BLaER1 treated with 17β-estradiol and CSF1 and Interleukin-3, amounts not matched to agents 10 nM and 100 nM (cell line): Measurements from ENCODE around the gene CDH20.

ENCODE experiments used
- H3K27ac ChIP-seq, 11 experiments: shearing (Covaris generic); formaldehyde crosslinking; 2 replicates each; pipeline ENCODE4 v1.8.1; 2022
- H3K27me3 ChIP-seq, 11 experiments: shearing (Covaris generic); formaldehyde crosslinking; 2 replicates each; pipeline ENCODE4 v1.8.1; 2022
- H3K36me3 ChIP-seq, 11 experiments: shearing (Covaris generic); formaldehyde crosslinking; 2 replicates each; pipeline ENCODE4 v1.8.1; 2022
- H3K4me1 ChIP-seq, 10 experiments: shearing (Covaris generic); formaldehyde crosslinking; 2 replicates each; pipeline ENCODE4 v1.8.1; 2022
- H3K4me2 ChIP-seq, 11 experiments: shearing (Covaris generic); formaldehyde crosslinking; 2 replicates each; pipeline ENCODE4 v1.8.1; 2022
- H3K4me3 ChIP-seq, 10 experiments: shearing (Covaris generic); formaldehyde crosslinking; 2 replicates each; pipeline ENCODE4 v1.8.1; 2022
- H3K9ac ChIP-seq, 11 experiments: shearing (Covaris generic); formaldehyde crosslinking; 2 replicates each; pipeline ENCODE4 v1.8.1; 2022
- H3K9me3 ChIP-seq, 11 experiments: shearing (Covaris generic); formaldehyde crosslinking; replicated peaks in 1 of 11; 2 replicates each; pipeline ENCODE4 v1.8.1; 2022
- H4K20me1 ChIP-seq, 11 experiments: shearing (Covaris generic); formaldehyde crosslinking; 2 replicates each; pipeline ENCODE4 v1.8.1; 2022
- Cebpa-rat ChIP-seq, 11 experiments: shearing (Covaris generic); IDR thresholded peaks; 2 replicates each; pipeline ENCODE4 v1.8.1; 2022

The CDH20 gene

GRCh38 chr18:61336766-61337165, 3.5 kb downstream of the CDH20 start:
- H4K20me1 ChIP-seq: no peaks in the 10 kb centered on the region
- no peak overlapping the region for H3K27ac ChIP-seq
- no peak for TF ChIP-seq Cebpa-rat (IDR thresholded peaks at IDR 0.05)
- H3K4me3 ChIP-seq: no peak overlapping the region
- H3K4me2 ChIP-seq: no peak overlapping the region
- H3K9ac ChIP-seq: no peak overlapping the region
- peaks cover 9 to 16% (median 15%) of the 10 kb centered on the region in 11 experiments for H3K9me3 ChIP-seq
- H3K36me3 ChIP-seq: no peaks in the 10 kb centered on the region
- no peaks in the 10 kb centered on the region for H3K27me3 ChIP-seq
- no peaks in the 10 kb centered on the region for H3K4me1 ChIP-seq

GRCh38 chr18:61337527-61337926, 4.3 kb downstream of the CDH20 start:
- Histone ChIP-seq H3K4me2 (no peak overlapping the region), H3K27me3 (no peaks in the 10 kb centered on the region), H3K4me3 (no peak overlapping the region), H3K27ac (no peak overlapping the region), H3K9ac (no peak overlapping the region), H4K20me1 (no peaks in the 10 kb centered on the region), H3K9me3 (peaks cover 9 to 16% (median 15%) of the 10 kb centered on the region in 11 experiments), H3K36me3 (no peaks in the 10 kb centered on the region), H3K4me1 (no peaks in the 10 kb centered on the region)
- no peak for TF ChIP-seq Cebpa-rat (IDR thresholded peaks at IDR 0.05)

DNA sequence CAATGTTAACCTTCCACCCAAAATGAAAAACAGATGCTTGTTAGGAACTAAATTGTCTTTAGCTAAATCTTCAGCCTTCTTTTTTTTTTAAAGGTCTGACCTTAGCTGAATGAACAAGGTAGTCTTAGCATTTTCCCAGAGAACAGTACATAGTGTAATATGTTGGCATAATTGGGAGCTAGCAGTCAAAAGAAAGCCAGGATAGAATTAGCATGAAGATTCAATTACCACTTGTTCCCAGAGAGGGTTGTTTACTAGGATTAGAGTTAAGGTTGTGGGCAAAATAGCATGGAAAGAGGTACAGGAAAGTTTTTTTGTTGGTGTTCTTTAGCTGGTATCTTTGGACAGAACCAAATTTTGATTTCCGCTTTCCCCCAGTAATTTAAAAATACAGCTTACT, 6.9 kb downstream of the CDH20 start:
- Histone ChIP-seq H3K27me3 (no peaks in the 10 kb centered on the region), H3K4me1 (no peaks in the 10 kb centered on the region), H3K4me3 (no peak overlapping the region), H3K4me2 (no peak overlapping the region), H3K27ac (no peak overlapping the region), H4K20me1 (no peaks in the 10 kb centered on the region), H3K9ac (no peak overlapping the region), H3K9me3 (no peaks in the 10 kb centered on the region), H3K36me3 (no peaks in the 10 kb centered on the region)
- no peak for TF ChIP-seq Cebpa-rat (IDR thresholded peaks at IDR 0.05)

DNA sequence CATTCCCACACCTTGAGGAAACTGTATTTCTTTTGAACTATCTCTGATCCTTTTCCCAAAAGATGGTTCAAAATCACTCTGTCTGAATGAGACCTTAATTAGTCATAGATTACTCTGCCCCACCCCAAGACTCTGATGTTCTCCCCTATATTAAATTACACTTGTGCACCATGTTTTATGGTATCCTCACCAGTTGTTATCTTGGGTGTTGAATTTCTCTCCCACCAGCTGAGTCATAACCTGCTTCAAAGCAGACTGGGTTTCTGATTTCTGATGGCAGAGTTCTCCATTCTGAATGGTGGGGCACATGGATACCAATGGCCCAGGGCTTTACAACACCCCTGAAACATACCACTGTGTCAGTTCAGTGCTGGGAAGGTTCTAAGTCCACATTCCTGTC, 15.0 kb downstream of the CDH20 start:
- Histone ChIP-seq H3K36me3 (no peaks in the 10 kb centered on the region), H3K9me3 (no peaks in the 10 kb centered on the region), H3K9ac (no peak overlapping the region), H3K4me1 (no peaks in the 10 kb centered on the region), H3K4me2 (no peak overlapping the region), H4K20me1 (no peaks in the 10 kb centered on the region), H3K27ac (no peak overlapping the region), H3K4me3 (no peak overlapping the region), H3K27me3 (no peaks in the 10 kb centered on the region)
- no peak for TF ChIP-seq Cebpa-rat (IDR thresholded peaks at IDR 0.05)

DNA sequence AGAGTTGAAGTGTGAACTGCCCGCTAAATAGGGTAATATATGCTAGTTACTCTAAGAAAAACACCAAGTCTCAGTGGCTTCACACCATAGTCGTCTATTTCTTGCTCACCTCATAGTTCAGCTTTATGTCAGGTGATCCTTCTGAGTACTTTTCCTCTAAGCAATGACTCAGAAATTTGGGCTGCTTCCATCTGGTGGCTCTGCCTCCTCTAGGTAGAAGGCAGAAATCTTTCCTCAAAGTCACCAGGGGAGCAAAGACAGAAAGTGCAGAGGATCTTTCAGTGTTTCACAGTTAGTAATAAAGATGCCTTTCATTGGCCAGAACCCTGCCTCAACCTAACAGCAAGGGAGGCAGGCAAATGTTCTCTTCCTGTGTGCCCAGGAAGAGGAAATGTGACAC, 17.3 kb downstream of the CDH20 start:
- Histone ChIP-seq H3K9ac (no peak overlapping the region), H3K9me3 (no peaks in the 10 kb centered on the region), H3K27me3 (no peaks in the 10 kb centered on the region), H3K4me1 (no peaks in the 10 kb centered on the region), H3K4me2 (no peak overlapping the region), H4K20me1 (no peaks in the 10 kb centered on the region), H3K4me3 (no peak overlapping the region), H3K27ac (no peak overlapping the region), H3K36me3 (no peaks in the 10 kb centered on the region)
- no peak for TF ChIP-seq Cebpa-rat (IDR thresholded peaks at IDR 0.05)

DNA sequence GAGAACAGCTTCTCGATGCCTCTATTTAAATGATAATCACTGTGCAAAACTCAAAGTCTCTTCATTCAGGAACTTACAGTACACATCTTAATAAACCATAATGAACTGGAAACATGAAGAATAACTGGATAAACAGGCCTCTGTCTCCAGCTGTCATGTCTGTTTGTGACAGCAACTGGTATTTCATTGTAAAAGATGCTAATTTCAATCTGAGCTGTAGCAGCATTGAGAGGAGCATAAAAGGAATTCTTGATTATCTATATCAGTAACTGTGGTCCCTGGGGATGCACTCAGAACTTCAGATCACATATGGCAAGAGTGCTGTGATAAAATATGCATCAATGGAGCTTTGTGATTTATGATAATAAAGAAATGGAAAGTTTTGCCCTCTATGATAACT, 18.8 kb downstream of the CDH20 start:
- H3K36me3 ChIP-seq: no peaks in the 10 kb centered on the region
- H3K9ac ChIP-seq: no peak overlapping the region
- H3K4me2 ChIP-seq: no peak overlapping the region
- no peaks in the 10 kb centered on the region for H4K20me1 ChIP-seq
- peaks cover 0 to under 1% (median 0%) of the 10 kb centered on the region in 11 experiments; a peak in 1 of 22 replicates for H3K9me3 ChIP-seq
- no peaks in the 10 kb centered on the region for H3K4me1 ChIP-seq
- no peak overlapping the region for H3K27ac ChIP-seq
- H3K4me3 ChIP-seq: no peak overlapping the region
- TF ChIP-seq Cebpa-rat (IDR thresholded peaks at IDR 0.05): no peak
- H3K27me3 ChIP-seq: peaks cover 0 to 4% (median 0%) of the 10 kb centered on the region in 11 experiments; a peak in 3 of 22 replicates

GRCh38 chr18:61352611-61353010, 19.4 kb downstream of the CDH20 start:
- H3K4me1 ChIP-seq: no peaks in the 10 kb centered on the region
- peaks cover 0 to 5% (median 0%) of the 10 kb centered on the region in 11 experiments; a peak in 3 of 22 replicates for H3K9me3 ChIP-seq
- H3K4me3 ChIP-seq: no peak overlapping the region
- peaks cover 0 to 9% (median 0%) of the 10 kb centered on the region in 11 experiments; a peak in 3 of 22 replicates for H3K27me3 ChIP-seq
- H3K4me2 ChIP-seq: no peak overlapping the region
- no peak for TF ChIP-seq Cebpa-rat (IDR thresholded peaks at IDR 0.05)
- H3K9ac ChIP-seq: no peak overlapping the region
- H3K36me3 ChIP-seq: no peaks in the 10 kb centered on the region
- no peaks in the 10 kb centered on the region for H4K20me1 ChIP-seq
- no peak overlapping the region for H3K27ac ChIP-seq

DNA sequence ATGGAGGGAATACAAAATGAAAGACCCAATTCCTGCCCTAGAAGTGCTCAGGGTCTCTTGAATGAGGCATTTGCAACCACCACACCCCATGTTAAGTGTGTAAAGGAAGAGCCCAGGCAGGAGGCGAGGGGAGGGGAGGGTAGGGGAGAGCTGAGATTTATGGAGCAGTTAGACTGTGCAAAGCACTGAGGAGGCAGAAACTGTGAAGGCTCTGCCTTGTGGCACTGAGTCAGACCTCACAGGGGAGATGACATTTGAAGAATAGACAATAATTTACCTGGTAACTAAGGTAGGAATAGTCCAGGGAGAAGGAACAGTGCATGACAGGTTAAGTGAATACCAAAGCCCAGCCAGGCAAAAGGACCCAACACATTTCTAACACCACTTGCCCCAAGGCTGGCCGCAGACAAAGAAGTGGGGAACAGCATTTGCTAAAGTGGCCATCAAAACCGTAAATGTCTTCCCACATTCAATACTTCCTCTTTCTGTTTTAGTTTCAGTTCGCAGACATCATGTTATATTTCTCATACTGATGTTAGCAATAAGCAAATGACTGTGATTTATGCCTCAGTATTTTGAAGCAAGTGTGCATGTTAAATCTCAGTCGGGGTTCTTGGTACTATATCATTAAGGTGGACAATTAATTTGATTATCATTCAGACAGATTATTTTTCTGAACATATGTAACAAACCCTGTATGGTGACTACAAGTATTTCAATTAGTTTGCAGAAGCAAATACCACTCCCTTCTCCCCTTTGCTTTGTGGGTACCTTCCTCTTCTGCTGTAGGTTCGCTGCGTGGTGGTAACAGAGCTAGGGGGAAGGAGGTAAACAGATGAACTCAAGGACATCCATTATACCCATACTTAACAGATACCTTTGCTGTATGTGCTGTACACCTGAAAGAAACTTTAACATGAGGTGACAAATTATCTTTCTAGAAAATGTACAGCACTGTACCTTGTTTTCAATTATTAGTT, 27.5 kb downstream of the CDH20 start:
- TF ChIP-seq Cebpa-rat (IDR thresholded peaks at IDR 0.05): no peak
- Histone ChIP-seq H3K9ac (no peak overlapping the region), H3K27me3 (peaks cover 0 to 23% (median 0%) of the 10 kb centered on the region in 11 experiments; a peak in 4 of 22 replicates), H3K4me1 (peaks cover 7 to 25% (median 19%) of the 10 kb centered on the region in 10 experiments; a peak in 19 of 20 replicates), H3K4me3 (peak overlapping the region in 1 of 10 experiments; percentile 11; a peak in 1 of 20 replicates), H3K27ac (no peak overlapping the region), H4K20me1 (no peaks in the 10 kb centered on the region), H3K36me3 (no peaks in the 10 kb centered on the region), H3K9me3 (peaks cover 0 to 6% (median 0%) of the 10 kb centered on the region in 11 experiments; a peak in 3 of 22 replicates), H3K4me2 (peak overlapping the region; percentile 27 to 77 (median 53))

GRCh38 chr18:61362511-61362910, 29.3 kb downstream of the CDH20 start:
- H3K4me3 ChIP-seq: no peak overlapping the region
- no peak overlapping the region for H3K9ac ChIP-seq
- no peaks in the 10 kb centered on the region for H3K36me3 ChIP-seq
- no peaks in the 10 kb centered on the region for H4K20me1 ChIP-seq
- no peak overlapping the region for H3K4me2 ChIP-seq
- peaks cover 7 to 25% (median 19%) of the 10 kb centered on the region in 10 experiments; a peak in 19 of 20 replicates for H3K4me1 ChIP-seq
- H3K9me3 ChIP-seq: peaks cover 0 to 4% (median 0%) of the 10 kb centered on the region in 11 experiments; a peak in 3 of 22 replicates
- no peak for TF ChIP-seq Cebpa-rat (IDR thresholded peaks at IDR 0.05)
- H3K27ac ChIP-seq: no peak overlapping the region
- H3K27me3 ChIP-seq: peaks cover 0 to 15% (median 0%) of the 10 kb centered on the region in 11 experiments; a peak in 4 of 22 replicates
